GM06990 (cell line): ENCODE measurements around the gene GRHL3.

ENCODE experiments used
- DNase-seq: peaks from one replicate; pipeline ENCODE4 v3.0.0-alpha.2; 2011; ENCODE audit not compliant: insufficient read length; ENCODE audit errors: extremely low read depth
- H3K27me3 ChIP-seq: replicated peaks from 2 replicates; pipeline ENCODE4 v1.6.0; 2011; ENCODE audit warnings: low read length; ENCODE audit not compliant: control insufficient read depth, insufficient read depth
- H3K36me3 ChIP-seq: 2 replicates; pipeline ENCODE4 v1.5.1; 2011; ENCODE audit warnings: low read length; ENCODE audit not compliant: control insufficient read depth, insufficient read depth
- H3K4me3 ChIP-seq: replicated peaks from 2 replicates; pipeline ENCODE4 v1.5.1; 2011; ENCODE audit warnings: low read depth, mild to moderate bottlenecking, control low read depth, low read length
- CTCF ChIP-seq: IDR thresholded peaks from 2 replicates; pipeline ENCODE4 v1.5.1; 2011; ENCODE audit warnings: low read length, control low read depth, mild to moderate bottlenecking, inconsistent platforms; ENCODE audit not compliant: insufficient read depth, poor library complexity, severe bottlenecking

GRHL3 gene

DNA sequence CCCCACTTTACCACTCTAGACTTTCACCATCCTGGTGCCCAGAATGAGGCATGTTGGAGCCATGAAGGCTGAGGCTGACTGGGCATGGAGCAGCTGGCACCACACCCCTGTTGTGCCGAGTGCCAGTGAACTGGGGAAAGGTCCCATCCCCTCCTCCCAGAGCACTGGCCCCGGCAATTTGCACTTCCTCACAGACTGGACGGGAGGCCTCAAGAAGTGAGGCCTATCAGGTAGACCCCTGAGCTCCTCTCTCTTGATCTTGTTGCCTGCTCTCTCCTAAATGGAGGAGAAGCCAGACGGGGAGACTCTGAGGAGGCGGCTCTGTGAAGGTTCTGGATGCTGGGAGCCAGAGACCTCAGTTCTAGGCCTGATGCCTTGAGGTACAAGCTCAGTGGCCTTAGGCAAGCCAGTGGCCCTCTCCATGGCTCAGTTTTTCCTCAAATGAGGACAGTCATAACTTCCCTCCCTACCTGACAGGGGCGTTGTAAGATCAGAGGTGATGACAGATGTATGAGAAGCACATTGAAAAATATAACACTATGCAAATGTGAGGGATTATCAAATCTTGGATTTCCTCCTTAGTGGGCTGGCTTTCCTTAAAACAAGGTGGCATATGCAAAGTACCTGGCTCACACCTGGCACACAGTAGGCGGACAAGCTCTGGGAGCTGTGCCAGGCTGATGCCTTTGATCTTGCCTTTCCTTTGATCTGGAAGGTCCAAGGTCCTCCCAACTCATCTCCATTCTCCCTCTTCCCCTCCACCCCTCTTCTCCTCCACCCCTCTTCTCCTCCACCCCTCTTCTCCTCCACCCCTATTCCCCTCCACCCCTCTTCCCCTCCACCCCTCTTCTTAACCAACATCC is 6.7 kb downstream of the GRHL3 start:
- DNase-seq: no peak
- no peak overlapping the region for H3K4me3 ChIP-seq
- no peak for TF ChIP-seq CTCF
- H3K27me3 ChIP-seq: no peaks in the 10 kb centered on the region
- no peaks in the 10 kb centered on the region for H3K36me3 ChIP-seq

DNA sequence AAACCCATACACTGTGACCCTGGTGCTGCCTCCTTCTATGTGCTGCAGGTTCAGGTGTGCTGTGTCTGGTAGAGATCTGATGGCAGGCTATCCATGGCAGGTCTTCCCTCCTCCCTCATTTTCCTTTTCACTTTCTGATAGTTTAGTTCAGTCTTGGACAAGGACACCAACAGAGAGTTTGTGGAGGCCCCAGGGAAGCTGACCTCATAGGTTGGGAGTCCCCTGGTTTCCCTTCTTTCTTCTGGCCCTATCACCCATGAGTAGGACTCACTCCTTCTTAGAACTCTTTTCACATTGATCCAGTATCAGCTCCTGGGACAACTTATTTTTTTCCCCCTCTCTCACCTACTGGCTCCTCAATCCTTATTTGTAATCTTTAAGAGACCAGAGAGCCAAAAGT is 8.3 kb downstream of the GRHL3 start:
- H3K36me3 ChIP-seq: no peaks in the 10 kb centered on the region

DNA sequence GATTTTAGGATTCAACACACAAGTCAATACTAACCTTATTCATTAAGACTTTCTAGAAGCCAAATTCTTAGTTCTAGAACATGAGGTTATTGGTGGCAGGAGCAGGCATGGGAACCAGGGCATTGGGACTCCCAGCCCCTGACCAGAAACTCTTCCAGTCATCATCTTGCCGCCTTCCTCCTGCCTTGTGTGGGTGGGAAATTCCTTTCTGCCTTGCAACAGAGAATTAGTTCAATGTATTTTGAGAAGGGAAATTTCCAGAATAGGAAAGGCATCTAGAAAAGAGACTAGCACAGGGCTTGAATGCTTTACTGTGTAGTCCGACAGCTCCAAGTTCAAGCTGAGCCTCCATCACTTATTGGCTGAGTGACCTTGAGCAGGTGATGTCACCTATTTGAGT is 8.7 kb downstream of the GRHL3 start:
- Histone ChIP-seq H3K4me3 (no peak overlapping the region), H3K36me3 (no peaks in the 10 kb centered on the region), H3K27me3 (no peaks in the 10 kb centered on the region)
- no peak for DNase-seq
- TF ChIP-seq CTCF: no peak

More for the DNA sequence above, 8.3 kb downstream of the GRHL3 start:
- no peak for DNase-seq
- Histone ChIP-seq H3K4me3 (no peak overlapping the region), H3K27me3 (no peaks in the 10 kb centered on the region)
- no peak for TF ChIP-seq CTCF

GRCh38 chr1:24329331-24329730 is 10.2 kb downstream of the GRHL3 start:
- no peak overlapping the region for H3K4me3 ChIP-seq

GRCh38 chr1:24329797-24330543 is 10.8 kb downstream of the GRHL3 start:
- no peaks in the 10 kb centered on the region for H3K27me3 ChIP-seq
- no peak for DNase-seq

More at GRCh38 chr1:24329331-24329730, 10.2 kb downstream of the GRHL3 start:
- no peak for DNase-seq
- no peaks in the 10 kb centered on the region for H3K27me3 ChIP-seq
- no peaks in the 10 kb centered on the region for H3K36me3 ChIP-seq
- TF ChIP-seq CTCF: no peak

More at GRCh38 chr1:24329797-24330543, 10.8 kb downstream of the GRHL3 start:
- H3K36me3 ChIP-seq: no peaks in the 10 kb centered on the region; the same call in 1 of the 2 replicates
- no peak overlapping the region for H3K4me3 ChIP-seq
- TF ChIP-seq CTCF: no peak
